Sigmoid colon (tissue), 4 donors: ENCODE measurements around the gene SMYD1.

Experiments
- POLR2A ChIP-seq, 2 donors: fragments of 450-650 bp; IDR thresholded peaks; one replicate each; pipeline ENCODE4 v1.6.1; 2016; ENCODE audit warnings: antibody characterized with exemption in 2 of 2, mild to moderate bottlenecking in 2 of 2, moderate library complexity in 2 of 2
- POLR2AphosphoS5 ChIP-seq, 4 donors: sonication (generic); formaldehyde crosslinking; IDR thresholded peaks; one replicate each; pipeline ENCODE4 v1.6.1; 2017; ENCODE audit warnings: antibody characterized with exemption in 4 of 4
- TF ChIP-seq, protein P1 (sequence below), 4 experiments: fragments of 450-650 bp in 3 of 4; fragments of 200-600 bp in 1 of 4; IDR thresholded peaks; one replicate each; pipeline ENCODE4 v1.5.1; 2016 to 2019; ENCODE audit warnings: antibody characterized with exemption in 4 of 4, mild to moderate bottlenecking in 3 of 4, moderate library complexity in 2 of 4

DNA sequence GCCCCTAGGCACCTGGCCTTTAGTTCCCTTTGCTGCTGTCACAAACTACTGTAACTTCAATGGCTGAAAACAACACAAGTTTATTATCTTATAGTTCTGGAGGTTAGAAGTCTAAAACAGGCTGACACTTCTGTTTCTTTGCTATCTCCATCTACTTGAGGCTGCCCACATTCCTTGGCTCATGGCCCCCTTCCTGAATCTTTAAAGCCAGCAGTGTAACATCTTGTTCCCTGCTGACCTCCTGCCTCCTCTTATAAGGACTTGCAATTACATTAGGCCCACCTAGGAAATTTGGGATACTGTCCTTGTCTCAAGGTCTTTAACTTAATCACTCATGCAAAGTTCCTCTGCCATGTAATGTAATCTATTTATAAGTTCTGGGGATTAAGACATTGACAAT is 6.5 kb downstream of the SMYD1 start:
- TF ChIP-seq, protein P1, sequence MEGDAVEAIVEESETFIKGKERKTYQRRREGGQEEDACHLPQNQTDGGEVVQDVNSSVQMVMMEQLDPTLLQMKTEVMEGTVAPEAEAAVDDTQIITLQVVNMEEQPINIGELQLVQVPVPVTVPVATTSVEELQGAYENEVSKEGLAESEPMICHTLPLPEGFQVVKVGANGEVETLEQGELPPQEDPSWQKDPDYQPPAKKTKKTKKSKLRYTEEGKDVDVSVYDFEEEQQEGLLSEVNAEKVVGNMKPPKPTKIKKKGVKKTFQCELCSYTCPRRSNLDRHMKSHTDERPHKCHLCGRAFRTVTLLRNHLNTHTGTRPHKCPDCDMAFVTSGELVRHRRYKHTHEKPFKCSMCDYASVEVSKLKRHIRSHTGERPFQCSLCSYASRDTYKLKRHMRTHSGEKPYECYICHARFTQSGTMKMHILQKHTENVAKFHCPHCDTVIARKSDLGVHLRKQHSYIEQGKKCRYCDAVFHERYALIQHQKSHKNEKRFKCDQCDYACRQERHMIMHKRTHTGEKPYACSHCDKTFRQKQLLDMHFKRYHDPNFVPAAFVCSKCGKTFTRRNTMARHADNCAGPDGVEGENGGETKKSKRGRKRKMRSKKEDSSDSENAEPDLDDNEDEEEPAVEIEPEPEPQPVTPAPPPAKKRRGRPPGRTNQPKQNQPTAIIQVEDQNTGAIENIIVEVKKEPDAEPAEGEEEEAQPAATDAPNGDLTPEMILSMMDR (IDR thresholded peaks at IDR 0.05), result no peak
- TF ChIP-seq POLR2A (IDR thresholded peaks at IDR 0.05) (no peak), POLR2AphosphoS5 (IDR thresholded peaks at IDR 0.05) (no peak)
